K562 (cell line): Measurements from ENCODE around the gene CHSY1. TPM values are rescaled to one million over a fixed set of nuclear protein-coding genes. Genes with fewer than 3 reads are reported as not detected.

ENCODE experiments used
- REST ChIP-seq, 2 experiments: fragments of 450-650 bp; formaldehyde crosslinking in 1 of 2; IDR thresholded peaks; 2 replicates each; pipeline versions ENCODE4 v1.4.0 to v1.6.1; 2014 to 2020; ENCODE audit warnings: mild to moderate bottlenecking in 2 of 2, borderline replicate concordance in 1 of 2, low read depth in 1 of 2
- polyA plus RNA-seq, 8 experiments: library from polyadenylated mRNA; depleted of rRNA in 4 of 8; stranded (reverse) in 5 of 8; unstranded in 3 of 8; fragments of >200 nt; fragmentation: Nextera tagmentation in 2 of 8; fragmentation: Illumina TruSeq in 1 of 8; extraction: Ambion mirVana in 2 of 8; extraction: Trizol in 1 of 8; gene quantifications; 2 replicates each; pipeline versions ENCODE4 v1.2.1 to v1.2.3, GENCODE V29; 2011 to 2014; ENCODE audit warnings: inconsistent platforms in 1 of 8, missing spikeins in 1 of 8
- total RNA-seq, 7 experiments: library from RNA; depleted of rRNA in 6 of 7; stranded (reverse); fragments of >200 nt in 6 of 7; fragmentation: Illumina TruSeq in 2 of 7; extraction: Trizol in 2 of 7; gene quantifications; 2 replicates each; pipeline versions ENCODE4 v1.2.1 to v1.2.3, GENCODE V29; 2011 to 2021; ENCODE audit warnings: low replicate concordance in 1 of 7

CHSY1 gene
- total and polyA plus RNA-seq, 9 of the 15 experiments (the other 6 are each of a cell fraction or from before 2014, with no cell fraction given) = 7.0 to 16.4 (median 13.4) TPM

DNA sequence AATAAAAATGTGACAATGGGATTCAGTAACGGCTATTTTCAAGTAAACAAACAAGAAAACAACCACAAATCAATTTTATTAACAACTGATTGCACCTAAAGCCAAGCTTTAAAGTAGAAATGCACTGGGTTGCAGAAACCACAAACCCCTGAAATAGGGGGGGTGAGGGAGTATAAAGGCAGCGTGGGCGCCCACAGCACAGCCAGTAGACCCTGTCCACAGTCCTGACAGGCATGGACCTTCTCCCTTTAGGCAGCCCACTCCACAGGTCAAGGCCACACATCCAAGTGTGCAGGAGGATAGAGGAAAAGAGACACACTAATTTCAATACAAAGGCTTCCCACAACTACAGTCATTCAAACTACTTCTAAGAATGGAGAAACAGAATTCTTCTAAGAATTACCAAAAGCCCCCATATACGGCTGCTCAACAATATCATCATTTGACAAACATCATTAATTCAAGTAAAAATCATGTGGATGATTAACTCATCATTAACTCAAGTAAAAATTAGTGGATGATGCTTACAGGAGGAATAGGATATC lies 48.7 kb downstream of the CHSY1 start (continued):
- 0 out of 2 replicates have a peak, but pooled peaks have one; percentile 15 for TF ChIP-seq REST (IDR thresholded peaks at IDR 0.05; ENCODE audit: borderline replicate concordance)
- no peak for TF ChIP-seq REST (CRISPR knock-in tag; IDR thresholded peaks at IDR 0.05; ENCODE audit: low read depth)
